ENCODE measurements around the gene ARL8B.

GRCh38 chr3:5116538-5116937 lies 5.6 kb upstream of the ARL8B start:
- TF ChIP-seq FOXK1 (CRISPR knock-in tag; IDR thresholded peaks at IDR 0.05) (no peak), JUN (CRISPR knock-in tag; IDR thresholded peaks at IDR 0.05) (no peak), HMGXB4 (CRISPR knock-in tag; IDR thresholded peaks at IDR 0.05) (no peak)
- TF ChIP-seq, protein P1, sequence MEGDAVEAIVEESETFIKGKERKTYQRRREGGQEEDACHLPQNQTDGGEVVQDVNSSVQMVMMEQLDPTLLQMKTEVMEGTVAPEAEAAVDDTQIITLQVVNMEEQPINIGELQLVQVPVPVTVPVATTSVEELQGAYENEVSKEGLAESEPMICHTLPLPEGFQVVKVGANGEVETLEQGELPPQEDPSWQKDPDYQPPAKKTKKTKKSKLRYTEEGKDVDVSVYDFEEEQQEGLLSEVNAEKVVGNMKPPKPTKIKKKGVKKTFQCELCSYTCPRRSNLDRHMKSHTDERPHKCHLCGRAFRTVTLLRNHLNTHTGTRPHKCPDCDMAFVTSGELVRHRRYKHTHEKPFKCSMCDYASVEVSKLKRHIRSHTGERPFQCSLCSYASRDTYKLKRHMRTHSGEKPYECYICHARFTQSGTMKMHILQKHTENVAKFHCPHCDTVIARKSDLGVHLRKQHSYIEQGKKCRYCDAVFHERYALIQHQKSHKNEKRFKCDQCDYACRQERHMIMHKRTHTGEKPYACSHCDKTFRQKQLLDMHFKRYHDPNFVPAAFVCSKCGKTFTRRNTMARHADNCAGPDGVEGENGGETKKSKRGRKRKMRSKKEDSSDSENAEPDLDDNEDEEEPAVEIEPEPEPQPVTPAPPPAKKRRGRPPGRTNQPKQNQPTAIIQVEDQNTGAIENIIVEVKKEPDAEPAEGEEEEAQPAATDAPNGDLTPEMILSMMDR (IDR thresholded peaks at IDR 0.05) = no peak
